Measurements from ENCODE around the gene CPT2.
A peak's percentile ranks its signal among the peaks of the same experiment; 100 is the strongest.

CPT2 gene

GRCh38 chr1:53196485-53197290, at the start of gene CPT2:
TSS of gene CPT2 (plus strand) at chr1:53196824. CDS start at chr1:53196944, 120 bp downstream.
- DNase-seq (ENCODE audit: low spot score): peak; percentile 94

GRCh38 chr1:53147174-53147573, 49.5 kb upstream of the CPT2 start:
- no peak for DNase-seq (ENCODE audit: low spot score)

GRCh38 chr1:53148123-53148522, 48.5 kb upstream of the CPT2 start:
- no peak for DNase-seq (ENCODE audit: low spot score)

GRCh38 chr1:53153752-53154151, 42.9 kb upstream of the CPT2 start:
- no peak for DNase-seq (ENCODE audit: low spot score)

GRCh38 chr1:53154859-53155438, 41.7 kb upstream of the CPT2 start:
- no peak for DNase-seq (ENCODE audit: low spot score)

- no peak for DNase-seq (ENCODE audit: low spot score)
Observed at GRCh38 chr1:53155534-53155933, 41.1 kb upstream of the CPT2 start.

GRCh38 chr1:53155945-53156344, 40.7 kb upstream of the CPT2 start:
- DNase-seq (ENCODE audit: low spot score): no peak

GRCh38 chr1:53156783-53157182, 39.8 kb upstream of the CPT2 start:
- DNase-seq (ENCODE audit: low spot score): no peak

- no peak for DNase-seq (ENCODE audit: low spot score)
Observed at GRCh38 chr1:53158900-53159299, 37.7 kb upstream of the CPT2 start.

GRCh38 chr1:53160924-53161378, 35.7 kb upstream of the CPT2 start:
- DNase-seq (ENCODE audit: low spot score): no peak

- no peak for DNase-seq (ENCODE audit: low spot score)
Observed at GRCh38 chr1:53162621-53163020, 34.0 kb upstream of the CPT2 start.

- no peak for DNase-seq (ENCODE audit: low spot score)
Observed at GRCh38 chr1:53163291-53163768, 33.3 kb upstream of the CPT2 start.

- no peak for DNase-seq (ENCODE audit: low spot score)
Observed at GRCh38 chr1:53165408-53165961, 31.1 kb upstream of the CPT2 start.

GRCh38 chr1:53166366-53166765, 30.3 kb upstream of the CPT2 start:
- no peak for DNase-seq (ENCODE audit: low spot score)

GRCh38 chr1:53166912-53167311, 29.7 kb upstream of the CPT2 start:
- no peak for DNase-seq (ENCODE audit: low spot score)

GRCh38 chr1:53172426-53173128, 24.0 kb upstream of the CPT2 start:
- no peak for DNase-seq (ENCODE audit: low spot score)

- no peak for DNase-seq (ENCODE audit: low spot score)
Observed at GRCh38 chr1:53174971-53175913, 21.4 kb upstream of the CPT2 start.

GRCh38 chr1:53176452-53177208, 20.0 kb upstream of the CPT2 start:
- DNase-seq (ENCODE audit: low spot score): no peak

GRCh38 chr1:53180226-53180625, 16.4 kb upstream of the CPT2 start:
- DNase-seq (ENCODE audit: low spot score): no peak

- no peak for DNase-seq (ENCODE audit: low spot score)
Observed at GRCh38 chr1:53180951-53181350, 15.7 kb upstream of the CPT2 start.

All from activated CD4-positive, alpha-beta T cell treated with anti-CD3 and anti-CD28 coated beads, Interleukin-2, Interleukin-4, amounts not matched to agents 100 ng/mL and 50 ng/mL, durations not matched to agents 16 hours and 8 hours (primary cell).